Measurements from ENCODE around the gene PLK3. TPM values are rescaled to one million over a fixed set of nuclear protein-coding genes. Genes with fewer than 3 reads are reported as not detected.

PLK3 gene
- total RNA-seq, 4 donors from 2014 or later = 12.4 to 87.2 (median 16.3) TPM

- intact Hi-C loops (cut with DNase I; ENCODE audit: low total_unique reads) (no loop called here), in situ Hi-C loops (cut with MboI; ENCODE audit: low pct_ligation_motif_present in 1 of 4, low pct_unique_long_range_greater_than_20kb in 1 of 4, low sequenced_read_pairs in 3 of 4) (no loop called here)
- Histone ChIP-seq H3K36me3 (no peaks in the 10 kb centered on the region), H3K27ac (no peak overlapping the region), H3K4me1 (peaks cover 0 to 3% (median 0%) of the 10 kb centered on the region in 4 donors), H3K4me3 (no peak overlapping the region), H3K27me3 (no peaks in the 10 kb centered on the region), H3K9me3 (no peaks in the 10 kb centered on the region)
- DNase-seq = no peak
- TF ChIP-seq POLR2AphosphoS5 (IDR thresholded peaks at IDR 0.05) = no peak
- no peak for TF ChIP-seq EP300 (IDR thresholded peaks at IDR 0.05; ENCODE audit: low read depth)
- TF ChIP-seq CTCF (IDR thresholded peaks at IDR 0.05) = no peak
- TF ChIP-seq POLR2A (IDR thresholded peaks at IDR 0.05) = no peak
- 100% methylated on average over 1 of the region's 1 CpG for WGBS, 2 donors (ENCODE audit: low coverage in 1 of 2)
Measured at GRCh38 chr1:44851308-44851707, 51.1 kb downstream of the PLK3 start.

- Histone ChIP-seq H3K4me1 (peaks cover 0 to 3% (median 0%) of the 10 kb centered on the region in 4 donors), H3K9me3 (no peaks in the 10 kb centered on the region), H3K27ac (no peak overlapping the region), H3K27me3 (no peaks in the 10 kb centered on the region), H3K36me3 (peaks cover 0 to 6% (median 0%) of the 10 kb centered on the region in 4 donors), H3K4me3 (no peak overlapping the region)
- 96 to 100% methylated on average over 2 to 6 of the region's 6 CpGs for WGBS, 2 donors (ENCODE audit: low coverage in 1 of 2)
- DNase-seq = no peak
- intact Hi-C loops (cut with DNase I; ENCODE audit: low total_unique reads) = no loop called here
- TF ChIP-seq POLR2AphosphoS5 (IDR thresholded peaks at IDR 0.05) (no peak), POLR2A (IDR thresholded peaks at IDR 0.05) (no peak), CTCF (IDR thresholded peaks at IDR 0.05) (no peak), EP300 (IDR thresholded peaks at IDR 0.05; ENCODE audit: low read depth) (no peak)
- in situ Hi-C loops (cut with MboI; ENCODE audit: low pct_ligation_motif_present in 1 of 4, low pct_unique_long_range_greater_than_20kb in 1 of 4, low sequenced_read_pairs in 3 of 4) = no loop called here
Measured at GRCh38 chr1:44853201-44853600, 53.0 kb downstream of the PLK3 start.

- in situ Hi-C loops (cut with MboI; ENCODE audit: low pct_ligation_motif_present in 1 of 4, low pct_unique_long_range_greater_than_20kb in 1 of 4, low sequenced_read_pairs in 3 of 4) = no loop called here
- 83% methylated on average over 1 of the region's 1 CpG; no CpG with 5 or more reads in 1 of the 2 donors for WGBS, 2 donors (ENCODE audit: low coverage in 1 of 2)
Measured at GRCh38 chr1:44854970-44855369, 54.8 kb downstream of the PLK3 start.

More at GRCh38 chr1:44854970-44855369, 54.8 kb downstream of the PLK3 start:
- H3K36me3 ChIP-seq = peaks cover 0 to 6% (median 0%) of the 10 kb centered on the region in 4 donors
- H3K4me1 ChIP-seq = no peaks in the 10 kb centered on the region
- no peak for DNase-seq
- TF ChIP-seq EP300 (IDR thresholded peaks at IDR 0.05; ENCODE audit: low read depth) = no peak
- TF ChIP-seq POLR2AphosphoS5 (IDR thresholded peaks at IDR 0.05) = no peak
- no peak for TF ChIP-seq CTCF (IDR thresholded peaks at IDR 0.05)
- TF ChIP-seq POLR2A (IDR thresholded peaks at IDR 0.05) = no peak
- intact Hi-C loops (cut with DNase I; ENCODE audit: low total_unique reads) = no loop called here
- H3K27me3 ChIP-seq = no peaks in the 10 kb centered on the region
- H3K27ac ChIP-seq = no peak overlapping the region
- no peaks in the 10 kb centered on the region for H3K9me3 ChIP-seq
- no peak overlapping the region for H3K4me3 ChIP-seq

Small RNA genes within 50 kb of the gene (small RNA-seq; reads per million reads assigned to genes)
- gene AL136380.1 (0 reads per million in 4 donors), gene SNORD38A (458 to 641 (median 545) reads per million in 4 donors), gene SNORD38B (0 reads per million in 4 donors), gene SNORD46 (1,020 to 4,725 (median 1,675) reads per million in 4 donors), gene SNORD55 (0 reads per million in 4 donors)

Other genes with a start within 250 kb of the PLK3 start
- 10 to 100 TPM; 14.2 to 40.8 (median 22.9) TPM for gene TMEM53, start 125.9 kb upstream of the PLK3 start, total RNA-seq
- gene ARMH1, start 125.7 kb upstream of the PLK3 start, total RNA-seq = 1 to 10 TPM in 1 of 4 donors, under 1 TPM in 2, not detected in 1; 0.40 to 2.5 (median 0.96) TPM
- gene RNU5D-1, start 69.2 kb upstream of the PLK3 start, total RNA-seq = not detected
- 1 to 10 TPM in 2 of 4 donors, under 1 TPM in 1, not detected in 1; 0.95 to 8.0 (median 1.9) TPM for gene KIF2C, start 60.5 kb upstream of the PLK3 start, total RNA-seq
- gene RPS8, start 24.8 kb upstream of the PLK3 start, total RNA-seq = 1,000 to 10,000 TPM in 3 of 4 donors, 100 to 1,000 TPM in 1; 505 to 1,630 (median 1,282) TPM
- gene BEST4, start 12.2 kb upstream of the PLK3 start, total RNA-seq = 100 to 1,000 TPM in 2 of 4 donors, 10 to 100 TPM in 2; 48.8 to 208 (median 92.3) TPM
- 1 to 10 TPM in 1 of 4 donors, not detected in 3; 1.4 TPM for gene DYNLT4, start 7.0 kb downstream of the PLK3 start, total RNA-seq
- 10 to 100 TPM in 1 of 4 donors, 1 to 10 TPM in 3; 1.5 to 22.1 (median 3.7) TPM for gene BTBD19, start 8.1 kb downstream of the PLK3 start, total RNA-seq
- 1 to 10 TPM in 1 of 4 donors, under 1 TPM in 2, not detected in 1; 0.14 to 1.2 (median 0.64) TPM for gene PTCH2, start 42.9 kb downstream of the PLK3 start, total RNA-seq
- 10 to 100 TPM in 1 of 4 donors, 1 to 10 TPM in 3; 1.4 to 15.6 (median 8.3) TPM for gene EIF2B3, start 186.2 kb downstream of the PLK3 start, total RNA-seq
- gene HECTD3, start 210.9 kb downstream of the PLK3 start, total RNA-seq = 100 to 1,000 TPM in 3 of 4 donors, 10 to 100 TPM in 1; 70.5 to 321 (median 133) TPM
- gene UROD, start 211.9 kb downstream of the PLK3 start, total RNA-seq = 10 to 100 TPM; 46.4 to 85.7 (median 63.9) TPM

Measured in transverse colon (tissue), 4 donors.